WI38 (cell line): Measurements from ENCODE around the gene SLC13A3.

Experiments used
- H3K4me3 ChIP-seq: 2 replicates; pipeline ENCODE4 v1.5.1; 2011; ENCODE audit warnings: low read depth, mild to moderate bottlenecking, control low read depth, low read length
- CTCF ChIP-seq: IDR thresholded peaks from 2 replicates; pipeline ENCODE4 v1.5.1; 2012; ENCODE audit warnings: low read depth, mild to moderate bottlenecking, control low read depth, low read length

SLC13A3 gene

DNA sequence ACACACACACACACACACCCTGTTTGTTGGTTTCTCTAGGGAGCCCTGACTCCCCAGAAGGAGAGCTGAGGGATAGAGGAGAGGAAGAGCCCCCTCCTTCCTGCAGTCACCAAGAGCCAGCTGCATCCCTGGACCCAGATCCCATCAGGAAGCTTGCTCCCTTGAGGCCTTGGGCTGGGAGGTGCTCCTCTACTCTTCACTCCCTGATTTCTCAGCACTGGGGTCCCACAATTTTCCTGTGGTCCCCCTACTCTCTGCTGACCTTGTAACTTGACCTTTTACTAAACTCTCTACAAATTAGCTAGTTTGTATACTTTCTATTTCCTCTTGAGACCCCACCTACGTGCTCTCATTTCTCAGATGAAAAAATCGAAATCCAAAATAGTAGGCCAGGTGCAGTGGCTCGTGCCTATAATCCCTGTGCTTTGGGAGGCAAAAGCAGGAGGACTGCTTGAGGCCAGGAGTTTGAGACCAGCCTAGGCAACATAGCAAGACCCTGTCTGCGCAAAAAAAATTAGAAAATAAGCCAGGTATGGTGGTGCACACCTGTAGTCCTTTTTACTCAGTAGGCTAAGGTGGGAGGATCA lies 95.8 kb downstream of the SLC13A3 start:
- no peak overlapping the region for H3K4me3 ChIP-seq
- TF ChIP-seq CTCF = no peak

- H3K4me3 ChIP-seq = no peak overlapping the region
Measured at GRCh38 chr20:46554828-46555227, 96.4 kb downstream of the SLC13A3 start.

GRCh38 chr20:46553926-46554325 lies 97.3 kb downstream of the SLC13A3 start:
- no peak overlapping the region for H3K4me3 ChIP-seq
- no peak for TF ChIP-seq CTCF

More at GRCh38 chr20:46554828-46555227, 96.4 kb downstream of the SLC13A3 start:
- no peak for TF ChIP-seq CTCF

DNA sequence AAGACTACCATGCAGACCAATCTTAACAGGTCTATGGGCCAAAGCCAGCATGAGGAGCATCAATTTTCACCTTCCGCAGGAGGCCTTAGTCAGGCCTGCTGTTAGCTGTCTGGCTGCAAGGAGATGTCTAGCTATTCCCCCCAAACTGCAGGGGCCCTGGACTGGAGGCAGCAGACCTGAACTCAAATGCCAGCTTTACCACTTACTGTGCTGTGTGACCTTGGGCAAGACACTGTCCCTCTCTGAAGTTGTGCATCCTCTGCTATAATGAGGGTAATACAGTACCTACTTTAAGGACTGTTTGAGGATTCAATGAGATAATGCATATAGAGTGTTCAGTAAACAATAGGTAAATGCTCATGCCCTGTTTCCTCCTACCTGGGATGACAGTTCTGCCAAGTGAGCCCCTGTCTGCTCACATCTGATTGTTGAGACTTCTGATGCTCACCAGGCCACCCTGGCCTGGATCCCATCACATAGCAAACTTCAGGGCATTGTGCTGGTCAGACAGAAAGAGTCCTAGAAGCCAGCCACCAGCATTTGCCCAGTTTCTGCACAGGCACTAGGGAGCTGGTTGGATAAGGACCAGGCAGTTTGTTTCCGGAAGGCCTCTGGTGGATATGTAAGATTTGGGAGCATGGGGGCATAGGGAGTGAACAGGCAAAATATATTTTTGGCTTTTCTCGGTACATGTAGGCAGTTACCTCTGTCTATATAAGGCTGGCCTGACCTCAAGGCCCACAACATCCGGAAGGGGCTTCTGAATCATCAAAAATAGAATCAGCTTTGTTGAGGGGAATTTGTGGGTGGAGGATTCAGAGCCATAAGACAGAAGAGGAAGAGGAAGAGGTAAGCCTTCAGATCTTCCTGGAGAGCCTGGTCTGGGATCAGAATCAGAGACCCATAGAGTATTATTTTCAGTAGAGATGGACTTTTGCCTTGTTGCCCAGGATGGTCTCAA lies 98.5 kb downstream of the SLC13A3 start:
- H3K4me3 ChIP-seq = no peak overlapping the region

GRCh38 chr20:46551522-46552381 lies 99.5 kb downstream of the SLC13A3 start:
- H3K4me3 ChIP-seq = no peak overlapping the region
- TF ChIP-seq CTCF = no peak

More for the DNA sequence above, 98.5 kb downstream of the SLC13A3 start:
- no peak for TF ChIP-seq CTCF

DNA sequence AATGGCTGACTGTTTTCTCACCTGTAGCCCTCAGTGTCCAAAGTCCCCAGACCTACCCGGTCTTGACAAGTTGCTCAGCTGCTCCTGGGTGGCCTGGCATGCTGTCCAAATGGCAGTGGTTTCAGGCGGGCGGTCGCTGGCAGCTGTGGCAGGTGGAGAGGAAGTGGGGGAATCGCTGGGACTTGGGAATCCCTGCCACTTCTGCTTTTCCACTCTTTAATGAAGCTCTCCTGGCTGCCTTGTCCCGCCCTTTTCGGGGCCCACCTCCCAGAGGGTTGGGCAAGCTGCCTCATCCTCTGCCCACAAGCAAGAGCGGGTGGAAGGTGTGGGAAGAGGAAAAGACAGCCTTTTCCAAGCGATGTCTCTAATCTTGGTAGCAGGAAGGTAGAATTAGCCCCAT lies 100.8 kb downstream of the SLC13A3 start, which contains the start of gene OCSTAMP:
TSS of gene OCSTAMP (minus strand) at position 194 of the 400 bp plus-strand sequence. CDS start at position 100, 94 bp downstream.
- no peak within 1 kb of the TSS for H3K4me3 ChIP-seq
- TF ChIP-seq CTCF = no peak
